ENCODE measurements around the gene MAP2K3.

The MAP2K3 gene

DNA sequence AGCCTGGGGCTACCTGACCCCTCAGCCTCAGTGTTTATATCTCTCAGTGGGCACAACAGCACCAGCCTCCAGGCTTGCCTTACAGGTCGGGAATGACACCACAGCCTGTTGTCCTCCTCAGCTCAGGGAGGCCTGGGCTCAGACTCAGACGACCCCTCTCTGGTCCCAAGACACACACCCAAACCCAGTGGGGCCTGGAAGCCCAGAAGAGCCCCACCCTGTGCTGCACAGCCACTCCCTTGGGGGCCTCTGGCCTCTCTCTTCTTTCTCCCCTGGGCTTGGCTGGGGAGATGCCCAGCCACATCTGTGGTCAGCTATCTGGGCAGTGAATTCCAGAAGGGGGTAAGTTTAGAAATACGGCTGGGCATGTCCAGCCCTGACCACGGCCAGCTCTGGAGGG lies 33.7 kb upstream of the MAP2K3 start:
- no peak overlapping the region for H3K4me3 ChIP-seq (ENCODE audit: low read depth, low read length)
- 0 out of 2 replicates have a peak, but pooled peaks cover 2% of the 10 kb centered on the region for H3K4me1 ChIP-seq (ENCODE audit: control insufficient read depth, insufficient read depth, low read length)
- TF ChIP-seq SCRT2 (tag by site-specific recombination; IDR thresholded peaks at IDR 0.05) (no peak), GLIS1 (tag by site-specific recombination; IDR thresholded peaks at IDR 0.05) (peak; percentile 86), GLI4 (tag by site-specific recombination; IDR thresholded peaks at IDR 0.05) (no peak), KLF1 (tag by site-specific recombination; IDR thresholded peaks at IDR 0.05) (0 out of 2 replicates have a peak, but pooled peaks have one; percentile 25), GLIS2 (tag by site-specific recombination; IDR thresholded peaks at IDR 0.05) (0 out of 2 replicates have a peak, but pooled peaks have one; percentile 25), ZNF501 (tag by site-specific recombination; IDR thresholded peaks at IDR 0.05) (no peak)
- no peaks in the 10 kb centered on the region for H3K9me3 ChIP-seq (ENCODE audit: control insufficient read depth, insufficient read depth, low read depth, low read length)
- POLR2A ChIA-PET, result interaction anchor here (1.3 kb wide), 1 partner anchor 10 kb away, joined by 3 read pairs; no protein-coding TSS in a partner anchor
- CTCF ChIA-PET, result interaction anchor here (0.7 to 1.3 kb wide), 3 partner anchors 13 to 261 kb away, joined by 3 read pairs; no protein-coding TSS in a partner anchor
- H3K27ac ChIP-seq (ENCODE audit: extremely low read depth, low read depth, low read length), result no peak overlapping the region
- peaks cover 0 to 4% of the 10 kb centered on the region in 2 experiments; a peak in 2 of 3 replicates for H3K36me3 ChIP-seq (ENCODE audit: control insufficient read depth in 2 of 2, insufficient read depth in 1 of 2, low read length in 2 of 2)

DNA sequence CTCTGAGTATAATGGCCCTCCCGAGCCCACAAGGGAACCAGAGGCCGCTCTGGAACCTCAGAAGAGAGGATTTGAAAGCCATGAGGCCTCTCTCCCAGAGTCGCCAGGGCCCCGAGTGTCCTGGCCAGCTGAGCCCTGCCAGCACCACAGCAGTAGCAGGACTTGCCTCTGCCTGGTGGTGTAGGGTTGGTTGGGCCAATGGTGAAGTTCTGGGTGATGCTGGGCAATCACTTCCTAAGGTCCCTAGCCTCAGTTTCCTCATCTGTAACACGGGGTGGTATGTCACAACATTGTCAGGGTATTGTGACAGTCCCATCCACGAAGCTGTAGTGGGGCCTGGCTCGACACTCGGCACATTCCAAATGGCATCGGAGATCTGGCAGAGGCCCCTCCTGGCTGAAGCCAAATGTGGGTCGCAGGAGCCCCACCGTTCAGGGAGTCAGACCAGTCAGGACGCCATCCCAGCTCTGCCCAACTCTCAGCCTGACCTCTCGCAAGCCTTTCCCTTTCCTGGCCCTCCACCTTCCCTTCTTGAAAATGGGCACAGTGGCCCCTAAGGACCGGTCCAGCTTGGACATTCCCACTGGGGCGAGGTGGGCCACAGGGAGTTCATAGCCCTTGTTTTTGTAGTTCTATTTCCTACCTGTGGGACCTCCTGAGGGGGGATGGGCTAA lies 33.0 kb upstream of the MAP2K3 start:
- no peak overlapping the region for H3K4me3 ChIP-seq (ENCODE audit: low read depth, low read length)
- TF ChIP-seq ZNF114 (tag by site-specific recombination; IDR thresholded peaks at IDR 0.05) (no peak), ZNF560 (tag by site-specific recombination; IDR thresholded peaks at IDR 0.05; ENCODE audit: borderline replicate concordance) (no peak), MEIS1 (CRISPR knock-in tag; IDR thresholded peaks at IDR 0.05; ENCODE audit: borderline replicate concordance) (no peak), ZNF146 (tag by site-specific recombination; IDR thresholded peaks at IDR 0.05) (no peak), YY2 (tag by site-specific recombination; IDR thresholded peaks at IDR 0.05) (no peak), ZNF138 (tag by site-specific recombination; IDR thresholded peaks at IDR 0.05; ENCODE audit: borderline replicate concordance) (no peak), ZNF202 (tag by site-specific recombination; IDR thresholded peaks at IDR 0.05; ENCODE audit: borderline replicate concordance) (no peak)
- TF ChIP-seq, protein P1, sequence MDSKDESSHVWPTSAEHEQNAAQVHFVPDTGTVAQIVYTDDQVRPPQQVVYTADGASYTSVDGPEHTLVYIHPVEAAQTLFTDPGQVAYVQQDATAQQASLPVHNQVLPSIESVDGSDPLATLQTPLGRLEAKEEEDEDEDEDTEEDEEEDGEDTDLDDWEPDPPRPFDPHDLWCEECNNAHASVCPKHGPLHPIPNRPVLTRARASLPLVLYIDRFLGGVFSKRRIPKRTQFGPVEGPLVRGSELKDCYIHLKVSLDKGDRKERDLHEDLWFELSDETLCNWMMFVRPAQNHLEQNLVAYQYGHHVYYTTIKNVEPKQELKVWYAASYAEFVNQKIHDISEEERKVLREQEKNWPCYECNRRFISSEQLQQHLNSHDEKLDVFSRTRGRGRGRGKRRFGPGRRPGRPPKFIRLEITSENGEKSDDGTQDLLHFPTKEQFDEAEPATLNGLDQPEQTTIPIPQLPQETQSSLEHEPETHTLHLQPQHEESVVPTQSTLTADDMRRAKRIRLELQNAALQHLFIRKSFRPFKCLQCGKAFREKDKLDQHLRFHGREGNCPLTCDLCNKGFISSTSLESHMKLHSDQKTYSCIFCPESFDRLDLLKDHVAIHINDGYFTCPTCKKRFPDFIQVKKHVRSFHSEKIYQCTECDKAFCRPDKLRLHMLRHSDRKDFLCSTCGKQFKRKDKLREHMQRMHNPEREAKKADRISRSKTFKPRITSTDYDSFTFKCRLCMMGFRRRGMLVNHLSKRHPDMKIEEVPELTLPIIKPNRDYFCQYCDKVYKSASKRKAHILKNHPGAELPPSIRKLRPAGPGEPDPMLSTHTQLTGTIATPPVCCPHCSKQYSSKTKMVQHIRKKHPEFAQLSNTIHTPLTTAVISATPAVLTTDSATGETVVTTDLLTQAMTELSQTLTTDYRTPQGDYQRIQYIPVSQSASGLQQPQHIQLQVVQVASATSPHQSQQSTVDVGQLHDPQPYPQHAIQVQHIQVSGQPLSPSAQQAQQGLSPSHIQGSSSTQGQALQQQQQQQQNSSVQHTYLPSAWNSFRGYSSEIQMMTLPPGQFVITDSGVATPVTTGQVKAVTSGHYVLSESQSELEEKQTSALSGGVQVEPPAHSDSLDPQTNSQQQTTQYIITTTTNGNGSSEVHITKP (tag by site-specific recombination; IDR thresholded peaks at IDR 0.05), result no peak
- TF ChIP-seq, protein P2, sequence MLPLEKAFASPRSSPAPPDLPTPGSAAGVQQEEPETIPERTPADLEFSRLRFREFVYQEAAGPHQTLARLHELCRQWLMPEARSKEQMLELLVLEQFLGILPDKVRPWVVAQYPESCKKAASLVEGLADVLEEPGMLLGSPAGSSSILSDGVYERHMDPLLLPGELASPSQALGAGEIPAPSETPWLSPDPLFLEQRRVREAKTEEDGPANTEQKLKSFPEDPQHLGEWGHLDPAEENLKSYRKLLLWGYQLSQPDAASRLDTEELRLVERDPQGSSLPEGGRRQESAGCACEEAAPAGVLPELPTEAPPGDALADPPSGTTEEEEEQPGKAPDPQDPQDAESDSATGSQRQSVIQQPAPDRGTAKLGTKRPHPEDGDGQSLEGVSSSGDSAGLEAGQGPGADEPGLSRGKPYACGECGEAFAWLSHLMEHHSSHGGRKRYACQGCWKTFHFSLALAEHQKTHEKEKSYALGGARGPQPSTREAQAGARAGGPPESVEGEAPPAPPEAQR (tag by site-specific recombination; IDR thresholded peaks at IDR 0.05), result no peak
- H3K36me3 ChIP-seq (ENCODE audit: control insufficient read depth in 2 of 2, insufficient read depth in 1 of 2, low read length in 2 of 2), result peaks cover 0 to 4% of the 10 kb centered on the region in 2 experiments; a peak in 2 of 3 replicates
- 0 out of 2 replicates have a peak, but pooled peaks cover 2% of the 10 kb centered on the region for H3K4me1 ChIP-seq (ENCODE audit: control insufficient read depth, insufficient read depth, low read length)
- no peaks in the 10 kb centered on the region for H3K9me3 ChIP-seq (ENCODE audit: control insufficient read depth, insufficient read depth, low read depth, low read length)
- ChIA-PET POLR2A (no interaction called here), CTCF (interaction anchor here (0.7 kb wide), 1 partner anchor 31 kb away, joined by 3 read pairs; no protein-coding TSS in a partner anchor)
- no peak overlapping the region for H3K27ac ChIP-seq (ENCODE audit: extremely low read depth, low read depth, low read length)

DNA sequence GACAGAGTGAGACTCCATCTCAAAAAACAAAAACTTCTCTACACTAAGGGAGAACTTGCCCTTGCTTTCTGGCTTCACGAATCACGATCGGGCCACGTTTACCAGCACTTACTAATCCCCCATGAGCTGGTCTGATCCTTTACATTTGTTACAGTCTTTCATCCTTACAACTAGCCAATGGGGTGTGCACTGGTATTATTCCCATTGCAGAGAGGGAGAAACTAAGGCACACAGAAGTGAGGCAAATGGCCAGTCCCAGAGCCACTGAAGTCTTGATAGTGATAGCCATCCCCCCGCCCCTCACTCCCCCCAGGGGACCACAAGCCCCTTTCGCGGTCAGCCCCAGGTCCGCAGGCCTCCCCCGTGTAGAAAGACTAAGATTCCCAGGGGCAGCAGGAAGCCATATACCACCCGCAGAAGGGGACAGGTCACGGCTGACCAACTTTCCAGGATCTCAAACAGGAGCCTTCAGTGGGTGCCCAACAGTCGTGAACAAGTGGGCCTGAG lies 32.2 kb upstream of the MAP2K3 start:
- H3K9me3 ChIP-seq (ENCODE audit: control insufficient read depth, insufficient read depth, low read depth, low read length), result no peaks in the 10 kb centered on the region
- POLR2A ChIA-PET, result interaction anchor here (1.5 to 1.9 kb wide), 3 partner anchors 24 to 209 kb away, joined by 4 to 8 read pairs (median 7); no protein-coding TSS in a partner anchor
- H3K27ac ChIP-seq (ENCODE audit: extremely low read depth, low read depth, low read length), result peak overlapping the region; percentile 46; the same call in 1 of the 2 replicates
- TF ChIP-seq ZNF335 (tag by site-specific recombination; conservative IDR thresholded peaks at IDR 0.05) (peak; percentile 67), GLIS2 (tag by site-specific recombination; IDR thresholded peaks at IDR 0.05) (peak; percentile 61; the same call in 1 of the 2 replicates), KLF10 (tag by site-specific recombination; IDR thresholded peaks at IDR 0.05) (no peak)
- CTCF ChIA-PET, result interaction anchor here (0.7 kb wide), 1 partner anchor 126 kb away, joined by 3 read pairs; the partner anchor contains the start of gene DHRS7B
- no peaks in the 10 kb centered on the region for H3K36me3 ChIP-seq (ENCODE audit: control insufficient read depth in 2 of 2, insufficient read depth in 1 of 2, low read length in 2 of 2)
- peak overlapping the region; percentile 56 for H3K4me3 ChIP-seq (ENCODE audit: low read depth, low read length)
- H3K4me1 ChIP-seq (ENCODE audit: control insufficient read depth, insufficient read depth, low read length), result 0 out of 2 replicates have a peak, but pooled peaks cover 2% of the 10 kb centered on the region

Measured in HEK293 (cell line).